Dedifferentiated amniotic fluid mesenchymal stem cell (primary cell): Measurements from ENCODE around the gene SLC38A1.
"Not testable (repeated sequence)": the region's sequence is repeated elsewhere in the genome, so short reads cannot be mapped to it uniquely, and the experiment has no call there.

ENCODE experiments used
- DNase-seq: peaks from one replicate; pipeline ENCODE4 v3.0.0-alpha.2; 2016; ENCODE audit errors: extremely low spot score

SLC38A1 gene

GRCh38 chr12:46207644-46208043 is 61.2 kb downstream of the SLC38A1 start:
- no peak for DNase-seq

- DNase-seq: no peak
Observed at GRCh38 chr12:46206471-46206870, 62.4 kb downstream of the SLC38A1 start.

GRCh38 chr12:46205294-46205693 is 63.5 kb downstream of the SLC38A1 start:
- no peak for DNase-seq

GRCh38 chr12:46201284-46201789 is 67.5 kb downstream of the SLC38A1 start:
- DNase-seq: no peak

- DNase-seq: no peak
Observed at GRCh38 chr12:46200551-46200950, 68.3 kb downstream of the SLC38A1 start.

- DNase-seq: no peak
Observed at GRCh38 chr12:46198913-46199312, 69.9 kb downstream of the SLC38A1 start.

GRCh38 chr12:46197883-46198282 is 71.0 kb downstream of the SLC38A1 start:
- no peak for DNase-seq

- not testable (repeated sequence) for DNase-seq
Observed at GRCh38 chr12:46190533-46190932, 78.3 kb downstream of the SLC38A1 start.

GRCh38 chr12:46188170-46188569 is 80.7 kb downstream of the SLC38A1 start:
- DNase-seq: no peak

- DNase-seq: peak; percentile 66
Observed at GRCh38 chr12:46187023-46187422, 81.8 kb downstream of the SLC38A1 start.

- DNase-seq: no peak
Observed at GRCh38 chr12:46186088-46186487, 82.8 kb downstream of the SLC38A1 start.

GRCh38 chr12:46185686-46186085 is 83.2 kb downstream of the SLC38A1 start:
- no peak for DNase-seq

- DNase-seq: no peak
Observed at GRCh38 chr12:46184798-46185595, 83.8 kb downstream of the SLC38A1 start.

GRCh38 chr12:46183112-46183511 is 85.7 kb downstream of the SLC38A1 start:
- no peak for DNase-seq

- DNase-seq: no peak
Observed at GRCh38 chr12:46181465-46181864, 87.4 kb downstream of the SLC38A1 start.

GRCh38 chr12:46179693-46180452 is 89.0 kb downstream of the SLC38A1 start:
- no peak for DNase-seq

- no peak for DNase-seq
Observed at GRCh38 chr12:46177837-46178608, 90.8 kb downstream of the SLC38A1 start.

GRCh38 chr12:46177025-46177424 is 91.8 kb downstream of the SLC38A1 start:
- no peak for DNase-seq

GRCh38 chr12:46174919-46175318 is 93.9 kb downstream of the SLC38A1 start:
- DNase-seq: no peak

GRCh38 chr12:46174061-46174662 is 94.7 kb downstream of the SLC38A1 start:
- DNase-seq: no peak

- no peak for DNase-seq
Observed at GRCh38 chr12:46168426-46168825, 100.4 kb downstream of the SLC38A1 start.

- no peak for DNase-seq
Observed at GRCh38 chr12:46167412-46167811, 101.4 kb downstream of the SLC38A1 start.
